Stimulated activated CD4-positive, alpha-beta T cell treated with anti-CD3 and anti-CD28 coated beads, Interleukin-1b, Interleukin-23, amount 100 ng/mL, for 4 hours (primary cell): ENCODE results near the gene PDE4B.
"Not testable (repeated sequence)": the region's sequence is repeated elsewhere in the genome, so short reads cannot be mapped to it uniquely, and the experiment has no call there.

ENCODE experiments used
- DNase-seq, 2 donors: peaks; one replicate each; pipeline ENCODE4 v3.0.0-alpha.2; 2020; ENCODE audit warnings: low read depth in 2 of 2

Gene PDE4B

GRCh38 chr1:66384258-66384921, 591.7 kb downstream of the PDE4B start:
- no peak for DNase-seq

GRCh38 chr1:66386712-66387111, 594.0 kb downstream of the PDE4B start:
- no peak for DNase-seq

- no peak for DNase-seq
Observed at GRCh38 chr1:66388913-66389312, 596.2 kb downstream of the PDE4B start.

GRCh38 chr1:66393586-66394287, 601.0 kb downstream of the PDE4B start:
- no peak for DNase-seq

- no peak for DNase-seq
Observed at GRCh38 chr1:66394603-66395002, 601.9 kb downstream of the PDE4B start.

GRCh38 chr1:66395202-66396061, 602.7 kb downstream of the PDE4B start:
- no peak for DNase-seq

- DNase-seq: no peak
Observed at GRCh38 chr1:66396212-66396890, 603.7 kb downstream of the PDE4B start.

GRCh38 chr1:66397192-66397591, 604.5 kb downstream of the PDE4B start:
- DNase-seq: no peak

- DNase-seq: no peak
Observed at GRCh38 chr1:66399888-66400529, 607.3 kb downstream of the PDE4B start.

GRCh38 chr1:66400660-66401059, 608.0 kb downstream of the PDE4B start:
- no peak for DNase-seq

GRCh38 chr1:66401244-66401643, 608.5 kb downstream of the PDE4B start:
- no peak for DNase-seq

- no peak for DNase-seq
Observed at GRCh38 chr1:66402194-66402593, 609.5 kb downstream of the PDE4B start.

- DNase-seq: no peak
Observed at GRCh38 chr1:66403007-66403731, 610.5 kb downstream of the PDE4B start.

- DNase-seq: no peak
Observed at GRCh38 chr1:66405061-66405460, 612.4 kb downstream of the PDE4B start.

- DNase-seq: not testable (repeated sequence)
Observed at GRCh38 chr1:66411449-66411848, 618.8 kb downstream of the PDE4B start.

GRCh38 chr1:66412704-66413103, 620.0 kb downstream of the PDE4B start:
- DNase-seq: no peak

GRCh38 chr1:66413136-66413837, 620.6 kb downstream of the PDE4B start:
- no peak for DNase-seq

- no peak for DNase-seq
Observed at GRCh38 chr1:66413838-66414175, 621.1 kb downstream of the PDE4B start.

- no peak for DNase-seq
Observed at GRCh38 chr1:66415281-66415680, 622.6 kb downstream of the PDE4B start.

GRCh38 chr1:66415866-66416265, 623.2 kb downstream of the PDE4B start:
- no peak for DNase-seq
